CD4-positive, alpha-beta T cell (primary cell): ENCODE data around the gene OR51E2. TPM values are rescaled to one million over a fixed set of nuclear protein-coding genes. Genes with fewer than 3 reads are reported as not detected.

Experiments
- ATAC-seq: fragments of 200-7000 bp; cut with Tn5 transposase; one replicate; pipeline ENCODE4 v1.10.0; 2022; ENCODE audit warnings: mild to moderate bottlenecking; ENCODE audit not compliant: poor library complexity
- CTCF ChIA-PET: fragments of 350-600 bp; sonication (Branson Sonifier 250); formaldehyde crosslinking; loops from one replicate; lab custom pipeline; 2021; ENCODE audit warnings: antibody characterized with exemption, inconsistent platforms; lab: Charles Lee
- POLR2A ChIA-PET: fragments of 350-600 bp; sonication (Branson Sonifier 250); formaldehyde crosslinking; loops from one replicate; lab custom pipeline; 2021; ENCODE audit warnings: antibody characterized with exemption, inconsistent platforms; lab: Charles Lee
- DNase-seq, 14 experiments: peaks; one replicate each; pipeline ENCODE4 v3.0.0-alpha.2; 2013 to 2020; ENCODE audit warnings: mixed read lengths in 2 of 14
- H3K27ac ChIP-seq, 2 donors: one replicate each; pipeline versions ENCODE4 v1.5.1 to v1.7.0; 2013; ENCODE audit warnings: low read length in 2 of 2, low read depth in 1 of 2, mild to moderate bottlenecking in 1 of 2
- H3K27me3 ChIP-seq, 2 experiments: 1 replicate in 1 of 2; 2 replicates in 1 of 2; pipeline versions ENCODE4 v1.6.1 to v1.7.0; 2013; ENCODE audit warnings: low read length in 2 of 2, control low read depth in 1 of 2, mild to moderate bottlenecking in 1 of 2, moderate library complexity in 1 of 2; ENCODE audit not compliant: insufficient read depth in 2 of 2, control insufficient read depth in 1 of 2
- H3K36me3 ChIP-seq: one replicate; pipeline ENCODE4 v1.6.1; 2013; ENCODE audit warnings: low read length, control low read depth; ENCODE audit not compliant: insufficient read depth
- H3K4me1 ChIP-seq: one replicate; pipeline ENCODE4 v1.6.1; 2013; ENCODE audit warnings: low read length, control low read depth; ENCODE audit not compliant: insufficient read depth
- H3K4me3 ChIP-seq: one replicate; pipeline ENCODE4 v1.5.1; 2013; ENCODE audit warnings: mild to moderate bottlenecking, low read length, moderate library complexity
- H3K9me3 ChIP-seq, 2 experiments: 1 replicate in 1 of 2; 2 replicates in 1 of 2; pipeline versions ENCODE4 v1.6.1 to v1.7.0; 2013; ENCODE audit warnings: low read length in 2 of 2, mild to moderate bottlenecking in 2 of 2, control low read depth in 1 of 2, moderate library complexity in 1 of 2; ENCODE audit not compliant: control insufficient read depth in 1 of 2, insufficient read depth in 1 of 2
- H3K27ac Mint-ChIP-seq: one replicate; pipeline ENCODE4 v1.8.0; 2020; ENCODE audit warnings: mixed read lengths
- H3K27me3 Mint-ChIP-seq: one replicate; pipeline ENCODE4 v1.8.0; 2021; ENCODE audit warnings: mixed read lengths
- H3K36me3 Mint-ChIP-seq: one replicate; pipeline ENCODE4 v1.8.0; 2021; ENCODE audit warnings: low read depth, mixed read lengths
- H3K4me1 Mint-ChIP-seq: one replicate; pipeline ENCODE4 v1.8.0; 2021; ENCODE audit warnings: low read depth, mixed read lengths
- H3K4me3 Mint-ChIP-seq: one replicate; pipeline ENCODE4 v1.8.0; 2020; ENCODE audit warnings: mild to moderate bottlenecking, mixed read lengths
- H3K9me3 Mint-ChIP-seq: one replicate; pipeline ENCODE4 v1.8.0; 2020; ENCODE audit warnings: mixed read lengths
- intact Hi-C, 2 experiments: fragments of 100-400 bp; cut with DNase I in 1 of 2; cut with micrococcal nuclease in 1 of 2; formaldehyde crosslinking; loops; one replicate each; pipeline versions ENCODE4 v1.15.1 to v1.9.0; 2023 to 2025; cut with DNase I, micrococcal nuclease
- total RNA-seq, 174 experiments: library from RNA in 2 of 174; stranded (reverse) in 2 of 174; gene quantifications; one replicate each; pipeline ENCODE4 v1.2.3 and lab custom pipeline; 2021 to 2026
- TF ChIP-seq, protein P1 (sequence below): fragments of 200-600 bp; IDR thresholded peaks from one replicate; pipeline ENCODE4 v1.8.0; 2022; ENCODE audit warnings: antibody characterized with exemption, mild to moderate bottlenecking

OR51E2 gene
- total RNA-seq, 2 experiments from 2014 or later, result not detected

DNA sequence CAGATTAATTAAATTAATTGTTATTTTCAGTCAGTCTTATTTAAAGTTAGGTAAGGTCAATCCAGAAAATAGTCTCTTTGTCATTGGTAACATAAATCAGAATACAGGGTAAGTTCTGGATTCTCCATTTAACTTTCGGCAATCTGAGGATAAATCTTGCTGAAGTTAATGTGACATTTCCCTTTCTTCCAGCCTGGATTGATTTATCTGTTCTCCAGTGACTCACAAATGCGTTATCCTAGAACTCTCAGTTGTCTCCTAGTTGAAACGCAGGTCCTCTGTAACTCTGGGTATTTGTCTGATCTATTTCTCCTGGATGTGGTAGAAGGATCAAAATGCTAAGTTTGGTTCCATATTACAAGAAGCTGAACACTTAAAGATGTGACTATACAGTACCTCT is 32.9 kb downstream of the OR51E2 start:
- Mint-ChIP-seq H3K4me3 (no peak overlapping the region), H3K27ac (no peak overlapping the region), H3K36me3 (no peaks in the 10 kb centered on the region), H3K4me1 (no peaks in the 10 kb centered on the region), H3K9me3 (no peaks in the 10 kb centered on the region), H3K27me3 (peaks cover 27% of the 10 kb centered on the region)
- CTCF ChIA-PET, result no interaction called here
- no peak overlapping the region for H3K27ac ChIP-seq
- H3K36me3 ChIP-seq, result no peaks in the 10 kb centered on the region
- no peaks in the 10 kb centered on the region for H3K4me1 ChIP-seq
- POLR2A ChIA-PET, result no interaction called here
- no peak for ATAC-seq
- TF ChIP-seq, protein P1, sequence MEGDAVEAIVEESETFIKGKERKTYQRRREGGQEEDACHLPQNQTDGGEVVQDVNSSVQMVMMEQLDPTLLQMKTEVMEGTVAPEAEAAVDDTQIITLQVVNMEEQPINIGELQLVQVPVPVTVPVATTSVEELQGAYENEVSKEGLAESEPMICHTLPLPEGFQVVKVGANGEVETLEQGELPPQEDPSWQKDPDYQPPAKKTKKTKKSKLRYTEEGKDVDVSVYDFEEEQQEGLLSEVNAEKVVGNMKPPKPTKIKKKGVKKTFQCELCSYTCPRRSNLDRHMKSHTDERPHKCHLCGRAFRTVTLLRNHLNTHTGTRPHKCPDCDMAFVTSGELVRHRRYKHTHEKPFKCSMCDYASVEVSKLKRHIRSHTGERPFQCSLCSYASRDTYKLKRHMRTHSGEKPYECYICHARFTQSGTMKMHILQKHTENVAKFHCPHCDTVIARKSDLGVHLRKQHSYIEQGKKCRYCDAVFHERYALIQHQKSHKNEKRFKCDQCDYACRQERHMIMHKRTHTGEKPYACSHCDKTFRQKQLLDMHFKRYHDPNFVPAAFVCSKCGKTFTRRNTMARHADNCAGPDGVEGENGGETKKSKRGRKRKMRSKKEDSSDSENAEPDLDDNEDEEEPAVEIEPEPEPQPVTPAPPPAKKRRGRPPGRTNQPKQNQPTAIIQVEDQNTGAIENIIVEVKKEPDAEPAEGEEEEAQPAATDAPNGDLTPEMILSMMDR, result no peak
- no peaks in the 10 kb centered on the region for H3K9me3 ChIP-seq
- DNase-seq, result no peak
- no peak overlapping the region for H3K4me3 ChIP-seq
- no peaks in the 10 kb centered on the region for H3K27me3 ChIP-seq
- intact Hi-C loops, result no loop called here

DNA sequence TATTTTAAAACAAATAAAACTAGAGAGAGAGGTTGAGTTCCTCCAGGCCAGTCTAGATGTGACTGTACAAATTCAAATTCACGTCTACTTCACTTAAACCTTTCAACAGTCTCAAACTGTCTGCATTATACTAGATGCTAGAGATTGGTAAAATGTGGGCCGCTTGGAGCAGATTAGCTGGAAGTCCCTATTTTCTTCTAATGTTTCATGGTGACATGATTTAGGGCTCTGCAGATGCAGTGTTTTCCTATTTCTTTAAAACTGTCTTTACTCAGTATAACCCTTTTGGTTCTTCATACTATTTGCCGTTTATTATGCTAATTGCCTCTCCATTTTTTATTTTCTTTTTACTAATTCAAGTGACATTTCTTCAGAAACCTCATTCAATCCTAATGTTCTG is 33.5 kb downstream of the OR51E2 start:
- no peak for DNase-seq
- Mint-ChIP-seq H3K9me3 (no peaks in the 10 kb centered on the region), H3K4me3 (no peak overlapping the region), H3K36me3 (no peaks in the 10 kb centered on the region), H3K27ac (no peak overlapping the region), H3K27me3 (peaks cover 22% of the 10 kb centered on the region), H3K4me1 (no peaks in the 10 kb centered on the region)
- H3K27me3 ChIP-seq, result no peaks in the 10 kb centered on the region
- POLR2A ChIA-PET, result no interaction called here
- H3K36me3 ChIP-seq, result no peaks in the 10 kb centered on the region
- no peak overlapping the region for H3K4me3 ChIP-seq
- H3K27ac ChIP-seq, result no peak overlapping the region
- no peaks in the 10 kb centered on the region for H3K9me3 ChIP-seq
- CTCF ChIA-PET, result no interaction called here
- no peak for ATAC-seq
- TF ChIP-seq, protein P1, result no peak
- intact Hi-C loops, result no loop called here
- H3K4me1 ChIP-seq, result no peaks in the 10 kb centered on the region

DNA sequence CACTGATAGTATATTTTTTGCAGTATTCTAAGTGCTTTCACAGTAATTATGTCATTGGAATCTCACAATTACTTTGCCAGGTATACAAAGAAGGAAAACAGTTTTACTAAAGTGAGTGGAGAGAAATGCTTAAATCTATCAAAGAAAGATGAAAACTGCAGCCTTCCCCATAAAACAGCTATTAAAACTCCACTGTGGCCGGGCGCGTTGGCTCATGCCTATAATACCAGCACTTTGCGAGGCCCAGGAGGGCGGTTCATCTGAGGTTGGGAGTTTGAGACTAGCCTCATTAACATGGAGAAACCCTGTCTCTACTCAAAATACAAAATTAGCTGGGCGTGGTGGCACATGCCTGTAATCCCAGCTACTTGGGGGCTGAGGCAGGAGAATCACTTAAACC is 34.8 kb downstream of the OR51E2 start:
- DNase-seq (no peak), ATAC-seq (no peak)
- POLR2A ChIA-PET, result no interaction called here
- TF ChIP-seq, protein P1, result no peak
- CTCF ChIA-PET, result no interaction called here
- Mint-ChIP-seq H3K36me3 (no peaks in the 10 kb centered on the region), H3K9me3 (no peaks in the 10 kb centered on the region), H3K4me1 (no peaks in the 10 kb centered on the region), H3K27ac (no peak overlapping the region), H3K27me3 (peaks cover 29% of the 10 kb centered on the region), H3K4me3 (no peak overlapping the region)
- Histone ChIP-seq H3K4me3 (no peak overlapping the region), H3K27ac (no peak overlapping the region), H3K36me3 (no peaks in the 10 kb centered on the region), H3K27me3 (no peaks in the 10 kb centered on the region), H3K9me3 (no peaks in the 10 kb centered on the region), H3K4me1 (no peaks in the 10 kb centered on the region)
- intact Hi-C loops, result no loop called here
